Measurements from ENCODE around the gene PKMYT1. TPM values are rescaled to one million over a fixed set of nuclear protein-coding genes. Genes with fewer than 3 reads are reported as not detected.

PKMYT1 gene
- total and polyA plus RNA-seq, 9 of the 15 experiments (the other 6 are each of a cell fraction or from before 2014, with no cell fraction given) = 8.7 to 201 (median 37.8) TPM

GRCh38 chr16:2963723-2964474, 16.3 kb downstream of the PKMYT1 start, which contains the start of gene KREMEN2 (continued):
- no peak for TF ChIP-seq MCM2 (IDR thresholded peaks at IDR 0.05; ENCODE audit: low read depth)
- TF ChIP-seq E2F8 (IDR thresholded peaks at IDR 0.05; ENCODE audit: low read depth, partially characterized antibody) = no peak
- no peak for TF ChIP-seq RBM17 (IDR thresholded peaks at IDR 0.05; ENCODE audit: borderline replicate concordance, low read depth, low read length)
- peak; percentile 75 for TF ChIP-seq PRDM10 (IDR thresholded peaks at IDR 0.05; ENCODE audit: partially characterized antibody)
- no peak for TF ChIP-seq TCF7 (IDR thresholded peaks at IDR 0.05; ENCODE audit: borderline replicate concordance)
- no peak for TF ChIP-seq FOXK1 (CRISPR knock-in tag; IDR thresholded peaks at IDR 0.05; ENCODE audit: borderline replicate concordance)
- TF ChIP-seq ETS2 (tag; IDR thresholded peaks at IDR 0.05; ENCODE audit: borderline replicate concordance, poor library complexity, severe bottlenecking) = no peak
- peak; percentile 60; the same call in 1 of the 2 replicates for TF ChIP-seq ETS1 (conservative IDR thresholded peaks at IDR 0.05; ENCODE audit: control insufficient read depth, low read depth, low read length)
- TF ChIP-seq ZNF253 (CRISPR knock-in tag; conservative IDR thresholded peaks at IDR 0.05) = no peak
- no peak for TF ChIP-seq NFE2 (IDR thresholded peaks at IDR 0.05; ENCODE audit: low read depth)
- no peak for TF ChIP-seq ZNF764 (CRISPR knock-in tag; IDR thresholded peaks at IDR 0.05; ENCODE audit: low read depth)
- no peak for TF ChIP-seq CREB3 (tag; conservative IDR thresholded peaks at IDR 0.05; ENCODE audit: low read depth)
- no peak for TF ChIP-seq RFX7 (CRISPR knock-in tag; IDR thresholded peaks at IDR 0.05)
- TF ChIP-seq ZNF174 (CRISPR knock-in tag; IDR thresholded peaks at IDR 0.05) = no peak
- TF ChIP-seq SMARCA4 (IDR thresholded peaks at IDR 0.05) = 0 out of 2 replicates have a peak, but pooled peaks have one; percentile 26
- TF ChIP-seq ZNF668 (CRISPR knock-in tag; IDR thresholded peaks at IDR 0.05) = no peak
- TF ChIP-seq ZNF184 (CRISPR knock-in tag; IDR thresholded peaks at IDR 0.05) = no peak
- TF ChIP-seq LCOR (CRISPR knock-in tag; IDR thresholded peaks at IDR 0.05) = peak; percentile 82; the same call in 1 of the 2 replicates
